GM15510 (cell line): ENCODE measurements around the gene LRRC8D.

Experiments
- POLR2A ChIP-seq: IDR thresholded peaks from 3 replicates; pipeline ENCODE4 v1.6.1; 2011; ENCODE audit warnings: borderline replicate concordance; ENCODE audit not compliant: insufficient read length; ENCODE audit errors: extremely low read depth

LRRC8D gene

GRCh38 chr1:89888480-89889322, 67.9 kb downstream of the LRRC8D start:
- TF ChIP-seq POLR2A, result no peak

DNA sequence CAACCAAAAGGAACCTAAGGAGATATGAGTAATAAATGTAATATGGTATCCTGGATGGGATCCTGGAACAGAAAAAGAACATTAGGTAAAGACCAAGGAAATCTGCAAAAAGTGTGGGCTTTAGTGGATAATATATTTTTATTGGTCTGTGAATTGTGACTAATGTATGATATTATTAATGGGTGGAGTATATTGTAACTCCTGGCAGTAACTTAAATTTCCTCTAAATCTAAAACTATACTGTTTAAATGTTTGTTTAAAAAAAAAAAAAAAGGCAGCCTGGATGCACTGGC, 68.4 kb downstream of the LRRC8D start:
- no peak for TF ChIP-seq POLR2A

- TF ChIP-seq POLR2A, result no peak
Observed at GRCh38 chr1:89890085-89890752, 69.4 kb downstream of the LRRC8D start.

DNA sequence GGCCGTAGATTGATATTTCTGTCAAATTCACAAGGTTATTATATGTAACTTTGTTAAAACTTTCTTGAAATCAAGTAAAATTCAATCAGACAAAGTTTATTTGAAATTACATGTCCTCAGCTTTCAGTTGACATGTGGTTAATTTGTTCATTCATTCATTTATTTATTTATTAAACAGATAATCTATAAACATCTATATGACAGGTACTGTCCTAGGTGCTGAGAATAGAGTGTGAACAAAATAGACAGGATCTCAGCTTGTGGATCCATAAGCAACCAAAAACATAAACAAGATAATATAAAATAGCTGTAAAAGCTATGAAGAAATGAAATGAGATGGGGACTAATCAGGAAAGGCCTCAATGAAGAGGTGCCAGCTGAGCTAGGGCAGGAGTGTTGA, 72.0 kb downstream of the LRRC8D start:
- TF ChIP-seq POLR2A, result no peak

DNA sequence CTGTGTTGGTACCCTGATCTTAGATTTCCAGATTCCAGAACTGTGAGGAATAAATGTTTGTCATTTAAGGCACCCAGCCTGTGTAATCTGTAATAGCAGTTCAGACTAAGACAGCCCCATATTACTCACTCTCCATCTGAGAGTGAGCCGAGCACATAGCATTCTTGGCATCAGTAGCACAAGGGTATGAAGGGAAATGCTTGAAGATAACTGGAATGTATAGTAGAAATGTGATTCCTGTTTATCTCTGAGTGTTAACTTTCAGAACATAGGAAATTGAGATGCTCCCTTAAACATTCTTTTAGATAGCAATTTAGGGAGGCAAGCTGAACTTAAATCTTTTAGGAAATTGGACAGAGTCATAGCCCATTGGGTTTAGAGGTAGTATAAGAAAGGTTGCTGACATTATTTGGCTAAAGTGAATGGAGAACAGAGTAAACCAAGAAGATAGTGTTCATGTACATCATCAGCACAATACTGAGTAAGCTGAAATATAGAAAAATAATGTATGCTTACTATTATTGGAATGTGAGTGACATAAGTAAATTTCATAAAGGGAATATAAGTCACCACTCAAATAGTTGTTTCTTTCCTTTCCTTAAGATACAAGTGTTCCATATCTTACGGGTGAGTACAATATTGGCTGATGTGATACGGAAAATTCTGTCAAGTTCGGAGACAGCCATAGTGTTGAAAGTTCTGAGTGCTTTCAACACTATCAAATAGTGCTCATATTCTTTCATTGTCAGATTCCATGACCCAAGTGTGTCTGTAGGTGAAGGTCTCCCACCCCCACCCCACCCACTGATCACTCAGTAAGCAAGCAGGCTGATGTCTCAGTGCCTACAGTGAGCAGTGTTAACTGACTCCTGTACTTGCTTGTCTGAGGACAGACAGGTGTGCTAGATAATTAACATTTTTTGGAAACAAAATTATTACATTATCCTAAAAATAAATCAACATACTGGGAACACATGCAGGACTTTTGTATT, 73.7 kb downstream of the LRRC8D start:
- no peak for TF ChIP-seq POLR2A

GRCh38 chr1:89896105-89896942, 75.5 kb downstream of the LRRC8D start:
- no peak for TF ChIP-seq POLR2A

DNA sequence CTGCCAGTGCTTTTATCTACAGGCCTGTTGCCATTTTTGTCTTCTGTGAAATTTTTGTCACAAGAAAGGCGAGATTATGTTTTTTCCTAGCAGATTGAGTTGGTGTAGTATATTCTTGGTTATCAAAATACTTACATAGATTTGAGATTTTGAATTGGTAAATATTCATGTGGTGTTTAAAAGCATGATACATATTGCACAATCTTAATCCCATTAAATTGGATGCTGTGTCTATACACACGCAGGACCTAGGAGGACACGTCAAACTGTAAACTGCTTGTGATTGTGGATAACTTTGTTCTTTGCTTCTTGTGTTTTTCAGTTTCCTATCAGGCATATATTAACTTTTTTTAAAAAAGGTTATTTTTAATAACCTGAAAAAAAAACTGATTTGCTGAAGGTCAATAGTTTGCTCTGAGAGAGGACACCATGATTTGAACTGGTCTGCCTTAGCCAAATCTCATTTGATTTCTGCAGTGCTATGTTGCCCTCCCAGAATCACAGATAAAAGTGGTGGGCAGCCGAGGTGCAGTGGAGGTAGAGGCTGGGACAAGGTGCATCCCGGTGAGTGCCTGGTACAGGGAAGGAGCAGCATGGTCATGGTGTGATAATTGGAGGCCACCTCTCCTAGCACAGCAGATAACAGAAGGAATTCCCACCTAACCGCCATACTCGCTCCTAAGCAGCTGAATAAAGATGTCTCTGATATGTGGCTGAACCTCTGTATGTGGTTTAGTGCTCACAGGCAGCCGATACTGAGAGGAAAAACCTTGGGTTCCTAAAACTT, 76.7 kb downstream of the LRRC8D start:
- no peak for TF ChIP-seq POLR2A

GRCh38 chr1:89898150-89898549, 77.3 kb downstream of the LRRC8D start:
- no peak for TF ChIP-seq POLR2A

DNA sequence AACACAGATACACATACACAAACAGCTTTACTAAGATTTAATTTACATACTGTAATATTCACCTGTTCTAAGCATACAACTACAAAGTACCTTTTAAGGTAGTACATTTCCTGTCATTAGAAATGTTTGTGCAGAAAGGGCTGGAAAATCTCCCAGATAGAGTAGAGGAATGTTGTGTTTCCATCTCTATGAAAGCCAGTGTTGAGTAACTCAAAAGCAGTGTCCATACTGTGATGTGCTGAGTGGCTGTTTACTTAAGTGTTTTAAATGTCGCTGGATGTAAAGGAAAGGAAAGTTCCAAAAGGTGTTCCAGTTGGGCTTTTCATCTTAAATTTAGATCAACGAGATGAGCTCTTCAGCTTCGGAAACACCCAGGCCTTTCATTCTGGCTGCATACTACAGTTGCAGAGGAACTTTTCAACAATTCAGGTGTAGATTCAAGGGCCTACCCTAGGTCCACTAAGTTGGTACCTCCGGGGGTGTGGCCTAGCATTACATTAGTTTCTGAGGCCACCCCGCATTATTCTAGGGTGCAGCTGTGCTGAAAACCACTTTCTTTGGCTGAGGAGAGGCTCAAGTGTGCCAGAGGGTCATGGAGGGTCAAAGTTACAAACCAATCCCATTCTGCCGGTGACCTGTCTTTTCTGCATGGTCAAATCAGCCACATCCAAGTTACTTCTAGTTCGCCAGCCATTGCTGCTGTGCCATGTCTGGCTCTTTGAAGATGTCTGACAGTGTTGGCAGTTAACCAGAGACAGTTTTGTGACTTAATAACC, 78.1 kb downstream of the LRRC8D start:
- TF ChIP-seq POLR2A, result no peak

DNA sequence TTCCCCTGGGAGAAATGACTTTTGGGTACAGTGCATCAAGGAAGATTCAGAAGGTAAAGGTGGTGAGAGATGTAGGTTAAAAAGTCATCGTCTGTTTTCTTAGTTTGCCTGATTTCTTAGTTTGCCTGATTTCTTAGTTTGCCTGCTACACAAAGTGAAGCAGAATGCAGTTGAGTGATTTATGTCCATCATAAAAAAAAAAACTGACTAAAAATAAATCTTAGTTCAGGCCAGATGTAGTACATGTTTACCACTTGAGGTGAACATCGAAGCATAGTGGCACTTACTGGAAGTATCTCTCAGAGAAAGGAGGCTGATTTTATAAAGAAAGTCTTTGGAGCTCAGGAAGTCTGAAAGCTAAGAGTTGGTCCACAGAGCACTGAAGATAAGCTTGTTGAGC, 79.5 kb downstream of the LRRC8D start:
- no peak for TF ChIP-seq POLR2A

DNA sequence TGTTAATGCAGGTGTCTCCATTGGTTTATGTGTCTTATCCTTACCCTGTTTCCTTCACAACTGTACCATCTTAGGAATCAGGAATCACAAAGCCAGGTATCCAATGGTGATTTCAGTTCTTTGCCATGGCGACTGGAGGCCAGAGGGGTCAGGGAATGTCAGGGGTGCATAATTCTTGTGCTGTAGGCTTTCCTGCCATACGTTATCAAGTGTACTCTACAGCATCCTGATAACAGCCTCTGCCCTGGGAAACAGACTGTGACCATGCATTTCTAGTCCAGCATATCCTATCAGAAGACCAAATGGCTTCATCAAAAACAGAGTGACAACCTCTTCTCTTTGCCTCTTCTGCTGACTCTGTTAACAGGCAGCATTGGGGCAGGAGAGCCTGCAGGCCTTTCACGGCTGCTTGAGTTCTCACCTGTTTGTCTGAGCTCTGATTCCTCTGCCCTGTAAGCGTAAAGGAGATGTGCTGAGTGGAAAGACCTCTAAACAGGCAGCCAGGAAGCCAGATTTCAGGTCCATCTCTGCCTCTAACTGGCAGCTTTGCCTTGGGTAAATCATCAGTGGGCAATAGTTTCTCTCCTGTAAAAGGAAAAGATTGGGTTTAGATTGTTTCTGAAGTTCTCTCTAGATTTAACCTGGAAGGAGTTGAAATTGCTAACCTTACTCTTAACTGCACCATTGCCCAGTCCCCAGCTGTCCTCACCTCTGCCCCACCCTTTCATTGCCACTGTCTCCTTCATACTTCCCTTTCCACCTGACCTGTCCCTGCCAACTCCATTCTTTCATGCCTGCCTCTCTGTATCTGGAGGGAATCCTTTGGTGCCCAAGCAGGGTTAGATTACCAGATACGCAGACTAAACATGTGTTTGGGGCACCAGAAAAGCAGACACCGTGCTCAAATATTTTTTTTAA, 80.2 kb downstream of the LRRC8D start:
- TF ChIP-seq POLR2A, result no peak
